Endometrial microvascular endothelial cells (primary cell): ENCODE data around the gene HOXD10. TPM values are rescaled to one million over a fixed set of nuclear protein-coding genes. Genes with fewer than 3 reads are reported as not detected.

Experiments
- in situ Hi-C: cut with HindIII; loops from 2 replicates; pipeline ENCODE4 v1.10.0; 2017; ENCODE audit warnings: low sequenced_read_pairs, low pct_unique_long_range_greater_than_20kb; ENCODE audit errors: inconsistent ontology term
- total RNA-seq: library from RNA; depleted of rRNA; stranded (reverse); fragments of >200 nt; gene quantifications from one replicate; pipeline ENCODE4 v1.2.3, GENCODE V29; 2015; ENCODE audit errors: inconsistent ontology term

Gene HOXD10
- total RNA-seq, 1 donor from 2014 or later = 36.0 TPM

DNA sequence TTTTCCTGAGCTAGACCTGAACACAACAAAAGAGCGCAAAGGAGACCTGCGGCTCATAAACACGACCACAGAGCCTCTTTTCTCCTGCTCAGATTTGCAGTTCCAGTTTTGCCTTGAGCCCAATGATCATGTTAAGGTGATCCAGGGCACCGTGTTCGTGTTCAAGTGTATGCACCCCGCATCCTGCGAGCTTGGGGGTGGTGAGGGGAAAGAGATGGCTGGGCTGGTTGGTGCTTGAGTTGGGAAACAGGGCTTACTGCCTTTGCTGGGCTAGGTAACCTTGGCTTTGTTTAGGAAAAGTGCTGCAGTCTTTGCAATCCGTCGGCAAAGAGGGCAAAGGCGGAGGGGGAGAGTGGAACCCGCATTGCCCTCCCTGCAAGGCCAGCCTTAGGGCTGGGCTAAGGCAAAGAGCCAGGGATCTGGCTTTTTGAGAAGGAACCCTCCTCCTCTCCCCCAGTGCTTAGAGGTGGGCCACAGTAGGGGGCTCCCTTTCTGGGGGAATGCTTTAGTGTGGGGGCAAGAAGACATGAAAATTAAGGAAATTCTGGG is 1.3 kb downstream of the HOXD10 start:
- in situ Hi-C loops = no loop called here

DNA sequence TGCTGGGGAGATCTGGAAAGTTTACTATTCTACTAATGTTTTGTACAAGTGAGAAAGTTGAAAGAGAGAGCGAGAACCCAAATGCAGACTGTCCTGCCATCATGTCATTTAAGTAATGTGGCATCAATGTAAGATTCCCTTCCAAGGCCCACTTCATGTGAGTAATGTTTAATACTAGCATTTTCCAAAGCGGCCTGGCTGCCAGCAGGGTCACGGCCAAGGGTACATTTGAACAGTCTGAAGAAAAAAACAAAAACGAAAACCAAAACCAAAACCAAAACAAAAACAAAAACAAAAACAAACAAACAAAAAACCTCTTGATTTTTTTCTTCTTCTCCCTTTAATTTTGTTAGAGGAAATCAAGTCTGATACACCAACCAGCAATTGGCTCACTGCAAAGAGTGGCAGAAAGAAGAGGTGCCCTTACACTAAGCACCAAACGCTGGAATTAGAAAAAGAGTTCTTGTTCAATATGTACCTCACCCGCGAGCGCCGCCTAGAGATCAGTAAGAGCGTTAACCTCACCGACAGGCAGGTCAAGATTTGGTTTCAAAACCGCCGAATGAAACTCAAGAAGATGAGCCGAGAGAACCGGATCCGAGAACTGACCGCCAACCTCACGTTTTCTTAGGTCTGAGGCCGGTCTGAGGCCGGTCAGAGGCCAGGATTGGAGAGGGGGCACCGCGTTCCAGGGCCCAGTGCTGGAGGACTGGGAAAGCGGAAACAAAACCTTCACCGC is 2.2 kb downstream of the HOXD10 start:
- in situ Hi-C loops = no loop called here

DNA sequence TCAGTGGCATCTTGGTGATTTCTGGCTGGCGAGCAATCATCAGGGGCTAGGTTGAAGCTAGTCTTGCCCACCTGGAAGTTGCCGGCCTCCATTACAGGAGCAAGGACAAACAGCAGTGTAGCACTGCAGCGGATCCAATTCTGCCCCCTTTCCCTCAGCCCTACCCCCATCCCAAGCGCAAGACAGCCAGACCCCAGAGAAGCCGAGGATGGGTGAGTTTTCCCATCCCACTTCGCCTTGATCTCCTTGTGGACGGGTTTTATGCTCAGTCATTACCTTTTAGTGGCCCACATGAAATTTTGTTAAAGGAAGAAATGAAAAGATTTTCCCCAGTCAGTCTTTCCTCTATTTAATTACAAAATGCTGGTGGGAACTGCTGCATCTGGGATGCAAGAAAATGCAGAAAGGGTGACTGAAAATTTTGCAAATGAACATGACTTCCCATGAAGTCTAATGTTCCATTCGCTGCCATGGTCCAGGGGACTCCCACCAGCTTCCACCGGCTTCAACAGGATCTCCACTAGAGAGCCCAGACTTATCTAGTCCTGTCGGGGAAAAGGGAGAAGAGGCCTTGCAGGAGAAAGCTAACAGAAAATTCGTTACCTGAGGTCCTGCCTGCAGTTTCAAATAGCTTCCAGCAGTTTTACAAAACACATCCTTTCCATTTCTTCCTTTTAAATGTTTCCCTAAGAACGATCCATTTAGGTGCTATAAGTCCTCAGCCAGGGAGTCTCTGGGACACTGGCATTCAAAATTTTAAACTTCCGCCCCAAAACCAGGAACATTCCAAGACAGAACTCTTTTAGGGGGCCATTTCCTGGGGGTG is 4.0 kb downstream of the HOXD10 start:
- in situ Hi-C loops = loop anchor here (10.0 kb wide), 1 partner anchor 1024 kb away; no protein-coding TSS in a partner anchor

DNA sequence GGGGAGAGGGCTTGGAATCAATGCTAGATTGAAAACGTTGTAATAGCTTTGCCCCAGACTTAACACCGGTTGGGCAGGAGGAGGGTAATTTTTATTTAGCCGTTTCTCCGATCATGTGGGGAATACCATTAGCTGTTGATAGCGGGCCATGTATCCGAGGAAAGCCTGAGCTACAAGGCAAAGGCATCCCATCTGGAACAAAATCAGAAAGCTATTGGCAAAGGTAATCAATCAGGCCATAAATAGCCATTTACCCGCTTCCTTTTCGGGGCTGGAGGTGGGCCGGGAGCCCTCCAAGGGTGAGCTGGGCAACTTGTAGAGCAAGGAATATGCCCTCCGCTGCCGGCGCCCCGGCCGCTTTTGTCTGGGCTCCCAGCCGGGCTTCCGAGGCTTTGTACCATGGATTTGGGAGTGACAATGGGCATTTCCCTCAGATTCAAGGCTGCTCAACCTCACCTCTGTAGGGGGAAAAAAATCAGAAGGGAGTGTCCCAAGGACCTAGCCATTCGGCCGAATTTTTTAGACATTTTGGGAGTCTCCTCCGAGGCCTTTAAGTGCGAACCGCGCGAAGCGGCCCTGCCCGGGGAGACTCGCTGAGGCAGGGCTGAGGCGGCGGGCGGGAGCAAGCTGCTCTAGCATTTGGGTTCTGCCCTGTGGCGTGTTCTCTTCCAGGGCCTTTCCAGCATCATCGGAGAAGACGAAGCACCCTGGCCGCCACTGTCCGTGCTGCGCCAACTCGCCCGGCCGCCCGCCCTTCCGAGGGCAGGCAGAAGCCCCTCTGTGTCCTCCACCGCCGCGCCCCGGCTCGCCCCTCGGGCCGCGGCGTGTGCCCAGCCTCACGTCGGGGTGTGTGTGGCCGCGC is 4.8 kb downstream of the HOXD10 start:
- in situ Hi-C loops = loop anchor here (10.0 kb wide), 1 partner anchor 1023 kb away; no protein-coding TSS in a partner anchor

DNA sequence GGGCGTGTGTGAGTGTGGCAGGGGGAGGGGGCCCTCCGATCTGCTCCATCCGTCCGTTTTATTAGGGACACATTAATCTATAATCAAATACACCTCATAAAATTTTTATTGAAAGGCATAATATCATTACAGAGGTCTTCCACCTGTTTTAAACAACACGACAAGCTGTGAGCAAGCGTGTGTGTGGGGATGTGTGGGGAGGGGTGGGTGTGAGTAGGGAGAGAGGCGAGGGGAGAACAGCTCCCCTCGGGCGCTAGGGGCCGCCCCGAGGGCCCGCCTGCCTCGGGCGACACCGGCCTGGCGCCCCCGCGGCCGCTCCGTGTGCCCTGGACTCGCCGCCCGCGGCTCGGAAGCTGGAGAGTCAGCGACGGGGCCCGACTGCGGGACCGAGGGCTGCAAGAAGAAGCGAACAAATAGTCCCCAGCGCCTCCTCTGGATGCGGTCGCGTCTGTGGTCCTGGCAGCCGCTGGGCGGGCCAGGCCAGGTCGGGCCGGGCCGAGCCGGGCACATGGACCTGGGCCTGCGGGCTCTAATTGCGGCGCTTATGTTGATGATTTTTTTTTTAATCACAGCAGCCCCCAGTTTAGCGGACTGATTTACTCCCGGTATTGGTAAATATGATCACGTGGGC is 5.6 kb downstream of the HOXD10 start:
- in situ Hi-C loops = loop anchor here (10.0 kb wide), 1 partner anchor 1023 kb away; no protein-coding TSS in a partner anchor

DNA sequence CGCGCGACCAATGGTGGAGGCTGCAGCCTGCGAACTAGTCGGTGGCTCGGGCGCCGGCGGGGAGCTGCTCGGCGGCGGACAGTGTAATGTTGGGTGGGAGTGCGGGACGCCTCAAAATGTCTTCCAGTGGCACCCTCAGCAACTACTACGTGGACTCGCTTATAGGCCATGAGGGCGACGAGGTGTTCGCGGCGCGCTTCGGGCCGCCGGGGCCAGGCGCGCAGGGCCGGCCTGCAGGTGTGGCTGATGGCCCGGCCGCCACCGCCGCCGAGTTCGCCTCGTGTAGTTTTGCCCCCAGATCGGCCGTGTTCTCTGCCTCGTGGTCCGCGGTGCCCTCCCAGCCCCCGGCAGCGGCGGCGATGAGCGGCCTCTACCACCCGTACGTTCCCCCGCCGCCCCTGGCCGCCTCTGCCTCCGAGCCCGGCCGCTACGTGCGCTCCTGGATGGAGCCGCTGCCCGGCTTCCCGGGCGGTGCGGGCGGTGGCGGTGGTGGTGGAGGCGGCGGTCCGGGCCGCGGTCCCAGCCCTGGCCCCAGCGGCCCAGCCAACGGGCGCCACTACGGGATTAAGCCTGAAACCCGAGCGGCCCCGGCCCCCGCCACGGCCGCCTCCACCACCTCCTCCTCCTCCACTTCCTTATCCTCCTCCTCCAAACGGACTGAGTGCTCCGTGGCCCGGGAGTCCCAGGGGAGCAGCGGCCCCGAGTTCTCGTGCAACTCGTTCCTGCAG is 6.3 kb downstream of the HOXD10 start, which contains the start of gene HOXD9:
HOXD9 (plus strand) TSS at position 37 of the 728 bp plus-strand sequence; CDS start at position 87, 50 bp downstream.
- in situ Hi-C loops = loop anchor here (10.0 kb wide), 1 partner anchor 1022 kb away; no protein-coding TSS in a partner anchor

DNA sequence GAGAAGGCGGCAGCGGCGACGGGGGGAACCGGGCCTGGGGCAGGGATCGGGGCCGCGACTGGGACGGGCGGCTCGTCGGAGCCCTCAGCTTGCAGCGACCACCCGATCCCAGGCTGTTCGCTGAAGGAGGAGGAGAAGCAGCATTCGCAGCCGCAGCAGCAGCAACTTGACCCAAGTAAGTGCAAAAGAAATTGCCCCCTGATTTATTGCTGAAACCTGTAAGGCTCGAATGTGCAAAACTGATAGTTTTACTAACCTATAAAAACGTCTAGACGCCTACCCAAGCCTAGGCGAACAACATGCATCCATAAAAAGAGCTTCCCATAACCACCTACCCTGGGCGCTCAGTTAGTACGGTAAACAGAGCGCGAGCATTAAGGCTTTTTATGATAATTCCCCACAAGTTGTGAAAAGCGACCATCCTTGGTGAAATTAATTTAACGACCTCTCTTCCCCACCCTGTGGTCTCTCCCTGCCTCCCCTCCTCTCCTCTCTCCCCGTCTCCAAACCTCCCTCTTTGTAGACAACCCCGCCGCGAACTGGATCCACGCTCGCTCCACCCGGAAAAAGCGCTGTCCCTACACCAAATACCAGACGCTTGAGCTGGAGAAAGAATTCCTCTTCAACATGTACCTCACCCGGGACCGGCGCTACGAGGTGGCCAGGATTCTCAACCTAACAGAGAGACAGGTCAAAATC is 7.0 kb downstream of the HOXD10 start:
- in situ Hi-C loops = loop anchor here (10.0 kb wide), 1 partner anchor 1021 kb away; no protein-coding TSS in a partner anchor

DNA sequence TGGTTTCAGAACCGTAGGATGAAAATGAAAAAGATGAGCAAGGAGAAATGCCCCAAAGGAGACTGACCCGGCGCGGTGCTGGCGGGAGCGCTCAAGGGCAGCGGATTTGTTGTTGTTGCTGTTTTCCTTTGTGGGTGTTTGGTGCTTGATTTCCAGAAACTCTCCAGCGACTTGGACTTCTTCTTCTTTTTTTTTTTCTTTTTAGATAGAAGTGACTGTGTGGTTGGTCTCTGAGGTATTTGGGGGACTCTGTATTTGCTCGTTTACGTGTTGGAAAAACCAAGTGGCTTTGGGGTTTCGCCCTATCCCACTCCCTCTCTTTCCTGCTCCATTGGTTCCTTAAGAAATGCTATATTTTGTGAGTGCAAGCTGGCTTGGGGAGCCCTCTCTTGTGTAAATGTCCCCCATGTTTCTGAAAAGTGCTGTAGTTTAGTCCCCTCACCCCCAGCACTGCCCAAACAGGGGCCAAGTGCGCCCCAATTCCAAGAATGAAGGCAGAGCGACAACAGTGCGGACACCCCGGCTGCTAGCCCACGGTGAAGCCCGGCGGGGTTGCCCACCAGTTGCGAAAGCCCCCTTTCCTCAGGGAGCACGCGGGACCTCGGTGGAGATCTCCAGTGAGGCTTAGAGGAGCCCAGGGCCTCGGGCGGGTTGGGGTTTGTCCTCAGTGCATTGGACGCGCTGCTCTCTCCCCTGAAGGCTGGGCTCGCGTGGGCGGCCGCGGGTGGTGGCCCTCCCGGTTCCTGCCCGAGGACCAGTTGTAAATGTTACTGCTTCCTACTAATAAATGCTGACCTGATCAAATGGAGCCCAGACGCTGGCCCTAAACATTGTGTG is 7.8 kb downstream of the HOXD10 start:
- in situ Hi-C loops = loop anchor here (10.0 kb wide), 1 partner anchor 1020 kb away; no protein-coding TSS in a partner anchor

DNA sequence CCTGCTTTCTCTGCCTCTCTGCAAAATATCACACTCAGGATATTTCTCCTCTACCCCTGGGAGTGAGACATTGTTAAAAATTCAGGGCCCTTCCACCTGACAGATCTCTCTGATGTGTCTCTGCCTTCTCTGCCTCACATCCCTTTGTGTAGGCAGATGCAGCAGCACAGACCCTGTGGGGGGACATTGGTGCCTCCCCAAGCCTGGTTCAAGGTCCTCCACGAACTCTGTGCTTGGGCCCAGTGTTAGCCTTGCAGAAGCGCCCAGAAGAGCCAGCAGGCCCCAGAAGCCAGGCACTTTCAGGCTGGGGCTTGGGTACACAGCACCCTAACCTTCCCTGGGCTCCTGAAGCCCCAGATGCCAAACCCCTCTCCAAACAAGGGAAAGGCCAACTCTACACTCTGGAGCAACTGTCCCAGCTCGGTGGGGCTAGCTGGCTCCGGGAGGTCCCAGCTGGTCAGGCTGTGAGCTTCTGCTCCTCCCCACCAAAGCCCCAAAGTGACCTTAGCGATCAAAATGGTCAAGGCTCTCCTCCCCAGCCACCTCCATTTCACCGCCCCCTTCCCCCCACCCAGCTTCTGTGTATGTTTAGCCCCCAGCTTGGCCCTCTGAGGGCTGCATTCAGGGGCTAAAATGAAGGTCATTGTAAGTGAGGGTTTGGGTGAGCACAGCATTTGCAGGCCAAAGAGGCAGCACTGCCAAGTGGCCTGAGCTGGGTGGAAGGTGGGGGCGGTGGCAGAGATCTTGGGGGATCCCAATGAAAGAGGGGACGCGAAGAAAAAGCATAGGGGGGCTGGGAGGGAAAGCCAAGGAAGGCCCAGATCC is 8.6 kb downstream of the HOXD10 start:
- in situ Hi-C loops = loop anchor here (10.0 kb wide), 1 partner anchor 1020 kb away; no protein-coding TSS in a partner anchor

DNA sequence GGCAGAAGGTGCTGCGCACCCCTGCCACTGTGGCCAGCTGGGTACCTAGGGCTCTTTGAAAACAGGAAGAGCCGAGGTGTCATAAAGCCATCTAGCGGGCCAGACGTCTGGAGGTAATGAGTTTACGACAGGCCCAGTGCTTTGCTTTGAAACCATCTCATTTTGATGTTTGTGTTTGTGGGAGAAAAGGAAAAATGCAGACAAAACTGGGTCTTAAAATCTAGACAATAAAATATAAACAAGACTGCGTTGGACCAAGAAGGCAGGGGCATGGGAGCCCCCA is 9.1 kb downstream of the HOXD10 start:
- in situ Hi-C loops = loop anchor here (10.0 kb wide), 1 partner anchor 1019 kb away; no protein-coding TSS in a partner anchor

DNA sequence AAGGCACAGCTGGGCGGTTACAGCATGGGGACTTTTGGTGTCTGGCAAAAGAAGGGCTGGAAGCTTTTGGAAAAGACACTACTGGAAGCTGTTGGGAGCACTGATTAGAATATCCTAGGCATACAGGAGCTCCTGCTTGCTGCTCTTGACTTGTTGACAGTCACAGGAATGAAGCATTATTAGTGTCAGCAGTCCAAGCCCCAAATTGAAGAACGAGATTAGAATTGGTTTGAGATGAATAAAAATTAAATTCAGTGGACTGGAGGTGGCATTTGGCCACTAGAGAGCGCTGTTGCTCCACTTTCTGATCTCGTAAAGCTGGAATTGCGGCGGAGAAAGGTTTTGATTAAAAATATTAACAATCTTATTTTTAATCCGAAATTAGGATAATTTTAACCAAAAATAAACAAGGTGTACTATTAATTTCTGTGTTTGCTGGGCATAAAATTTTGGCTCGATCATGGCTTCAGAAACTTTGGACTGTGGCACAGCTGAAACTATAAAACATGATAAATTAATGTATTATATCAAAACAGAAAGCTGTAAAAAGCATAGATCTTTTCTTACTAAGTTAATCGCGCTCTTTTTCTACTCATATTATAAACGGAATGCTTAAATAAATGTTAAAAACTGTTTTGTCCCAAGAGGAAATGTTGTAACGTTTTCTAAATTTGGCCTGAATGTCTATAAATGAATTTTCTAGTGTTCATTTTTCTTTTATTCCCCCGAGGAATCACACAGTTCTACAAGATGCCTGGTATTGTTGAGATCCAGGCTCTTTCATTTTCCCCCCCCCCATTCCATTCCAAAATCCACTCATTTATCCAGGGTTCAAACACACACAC is 10.6 kb downstream of the HOXD10 start:
- in situ Hi-C loops = loop anchor here (10.0 kb wide), 1 partner anchor 1018 kb away; no protein-coding TSS in a partner anchor

DNA sequence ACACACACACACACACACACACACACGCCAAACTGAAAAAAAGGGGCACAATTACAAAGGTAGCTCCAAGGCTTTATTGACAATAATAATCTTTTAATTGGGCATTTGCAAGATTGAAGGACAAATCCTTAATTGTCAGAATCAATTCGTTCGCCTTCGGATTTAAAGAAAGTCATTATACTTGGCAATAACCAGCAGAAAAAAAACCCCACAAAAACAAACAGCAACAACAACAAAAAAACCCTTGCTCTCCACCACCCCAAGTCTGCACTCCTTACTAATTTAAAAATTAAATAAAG is 11.1 kb downstream of the HOXD10 start:
- in situ Hi-C loops = loop anchor here (10.0 kb wide), 1 partner anchor 1017 kb away; no protein-coding TSS in a partner anchor

DNA sequence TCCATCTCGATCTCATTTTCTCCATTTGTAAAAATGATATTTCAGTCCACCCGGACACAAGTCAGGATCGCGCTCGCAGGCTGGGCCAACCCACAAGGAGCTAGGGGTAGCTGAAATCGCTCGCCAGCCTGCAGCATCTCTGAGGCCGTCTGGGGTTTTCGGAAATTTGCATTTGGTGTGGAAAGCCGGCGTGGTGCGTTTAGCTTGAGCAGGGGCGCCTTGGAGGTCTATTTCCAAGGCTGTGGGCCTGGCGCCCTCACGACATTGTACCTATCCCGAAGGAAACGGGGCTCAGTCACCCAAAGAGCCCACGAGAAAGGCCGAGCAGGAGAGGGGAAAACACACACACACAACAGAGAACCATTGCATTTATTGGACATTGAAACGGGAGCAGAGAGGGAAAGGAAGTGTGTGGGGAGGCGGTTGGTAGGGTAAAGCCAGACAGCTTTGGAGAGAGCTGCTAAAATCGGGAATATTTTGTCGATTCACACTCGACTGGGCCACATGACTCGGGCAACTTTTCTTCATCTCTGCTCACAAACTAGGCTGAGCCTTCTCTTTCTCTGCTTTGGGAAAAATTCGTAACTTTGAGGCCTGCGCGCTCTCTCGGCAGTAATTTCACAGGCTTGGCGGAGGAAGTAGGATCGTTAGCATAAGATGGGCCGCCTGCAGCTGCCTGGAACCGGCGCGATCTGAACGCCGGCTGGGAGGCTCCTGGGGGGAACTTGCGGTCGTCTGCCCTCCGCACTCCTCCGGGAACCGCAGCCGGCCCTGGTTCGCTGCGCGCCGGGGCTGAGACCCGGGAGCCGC is 11.8 kb downstream of the HOXD10 start:
- in situ Hi-C loops = loop anchor here (10.0 kb wide), 1 partner anchor 1016 kb away; no protein-coding TSS in a partner anchor
